HCT116 (cell line): ENCODE results near the gene PHYH. TPM values are rescaled to one million over a fixed set of nuclear protein-coding genes. Genes with fewer than 3 reads are reported as not detected.

Experiments used
- ATAC-seq: fragments of 200-7000 bp; cut with Tn5 transposase; 2 replicates; pipeline ENCODE4 v1.9.1; 2020; ENCODE audit warnings: mild to moderate bottlenecking, moderate library complexity
- BruUV-seq: library from RNA; stranded (reverse); fragments of 400-500 nt; replicated peaks from 2 replicates; lab custom pipeline; 2021; lab: Mats Ljungman, UMichigan
- CTCF ChIA-PET: fragments of 300-600 bp; sonication (Branson Sonifier 250); formaldehyde crosslinking; loops from one replicate; lab custom pipeline; 2021; ENCODE audit warnings: antibody characterized with exemption; lab: Charles Lee
- POLR2A ChIA-PET: fragments of 300-600, 350-600 bp; sonication (Branson Sonifier 250); formaldehyde crosslinking; loops from one replicate; lab custom pipeline; 2021; ENCODE audit warnings: antibody characterized with exemption; lab: Charles Lee
- RAD21 ChIA-PET, 2 experiments: fragments of 300-600 bp; sonication (Branson Sonifier 250); formaldehyde crosslinking; loops; one replicate each; lab custom pipeline; 2023; ENCODE audit warnings: low total read pairs in 2 of 2; ENCODE audit not compliant: uncharacterized antibody in 2 of 2, unreplicated experiment in 2 of 2, low non-redundant PET in 1 of 2; lab: Charles Lee
- DNase-seq: peaks from one replicate; pipeline ENCODE4 v3.0.0-alpha.2; 2010; ENCODE audit warnings: low read depth, low spot score
- H2AFZ ChIP-seq: fragments of 200-600 bp; shearing (Covaris generic), sonication (generic); 2 replicates; pipeline ENCODE4 v1.6.1; 2017; ENCODE audit warnings: low read depth, mixed run types, mixed read lengths, antibody characterized with exemption, low read length; ENCODE audit not compliant: poor library complexity, severe bottlenecking
- H3K27ac ChIP-seq: 2 replicates; pipeline ENCODE4 v1.5.1; 2012; ENCODE audit warnings: low read depth, low read length
- H3K27me3 ChIP-seq: fragments of 200-600 bp; sonication (generic); 2 replicates; pipeline ENCODE4 v1.6.1; 2016; ENCODE audit warnings: mixed run types, low read length, mixed read lengths; ENCODE audit not compliant: insufficient read depth
- H3K36me3 ChIP-seq, 2 experiments: fragments of 200-500 bp in 1 of 2; fragments of 200-600 bp in 1 of 2; sonication (Bioruptor generic) in 1 of 2; sonication (generic) in 1 of 2; 2 replicates each; pipeline versions ENCODE4 v1.5.1 to v1.6.1; 2014 to 2016; ENCODE audit warnings: low read length in 2 of 2, inconsistent platforms in 1 of 2, mixed read lengths in 1 of 2, mixed run types in 1 of 2; ENCODE audit not compliant: insufficient read depth in 2 of 2, control insufficient read depth in 1 of 2
- H3K4me1 ChIP-seq, 2 experiments: fragments of 200-600 bp in 1 of 2; sonication (generic) in 1 of 2; 2 replicates each; pipeline versions ENCODE4 v1.5.1 to v1.6.1; 2012 to 2017; ENCODE audit warnings: low read length in 2 of 2, inconsistent platforms in 1 of 2, mild to moderate bottlenecking in 1 of 2, mixed read lengths in 1 of 2, mixed run types in 1 of 2, moderate library complexity in 1 of 2; ENCODE audit not compliant: insufficient read depth in 2 of 2, control insufficient read depth in 1 of 2
- H3K4me2 ChIP-seq: fragments of 200-600 bp; sonication (generic); 2 replicates; pipeline ENCODE4 v1.6.1; 2017; ENCODE audit warnings: mixed run types, low read length, mixed read lengths
- H3K4me3 ChIP-seq, 2 experiments: fragments of 200-600 bp in 1 of 2; sonication (generic) in 1 of 2; replicated peaks in 1 of 2; 2 replicates each; pipeline ENCODE4 v1.5.1; 2011 to 2016; ENCODE audit warnings: low read length in 2 of 2, control low read depth in 1 of 2, low read depth in 1 of 2, mild to moderate bottlenecking in 1 of 2, mixed read lengths in 1 of 2, mixed run types in 1 of 2
- H3K79me2 ChIP-seq: fragments of 200-600 bp; sonication (generic); 2 replicates; pipeline ENCODE4 v1.6.1; 2017; ENCODE audit warnings: mild to moderate bottlenecking, mixed run types, low read length, moderate library complexity, mixed read lengths; ENCODE audit not compliant: insufficient read depth
- H3K9ac ChIP-seq: fragments of 200-600 bp; sonication (generic); 2 replicates; pipeline ENCODE4 v1.6.1; 2016; ENCODE audit warnings: low read length, mixed read lengths
- H3K9me2 ChIP-seq: fragments of 200-600 bp; sonication (generic), shearing (Covaris generic); 2 replicates; pipeline ENCODE4 v1.6.1; 2017; ENCODE audit warnings: mixed run types, mild to moderate bottlenecking, moderate library complexity; ENCODE audit not compliant: insufficient read depth
- H3K9me3 ChIP-seq, 2 experiments: fragments of 200-500 bp in 1 of 2; fragments of 200-600 bp in 1 of 2; sonication (Bioruptor generic) in 1 of 2; sonication (generic) in 1 of 2; 2 replicates each; pipeline ENCODE4 v1.6.1; 2014 to 2017; ENCODE audit warnings: low read length in 2 of 2, mixed read lengths in 2 of 2, inconsistent platforms in 1 of 2, low read depth in 1 of 2, mild to moderate bottlenecking in 1 of 2, mixed run types in 1 of 2, moderate library complexity in 1 of 2; ENCODE audit not compliant: control insufficient read depth in 1 of 2, insufficient read depth in 1 of 2
- H4K20me1 ChIP-seq: fragments of 200-600 bp; sonication (generic), shearing (Covaris generic); 2 replicates; pipeline ENCODE4 v1.6.1; 2017; ENCODE audit warnings: mixed run types, mild to moderate bottlenecking, moderate library complexity; ENCODE audit not compliant: insufficient read depth
- CBX3 ChIP-seq: IDR thresholded peaks from 2 replicates; pipeline ENCODE4 v1.6.1; 2012; ENCODE audit warnings: low read depth
- CEBPB ChIP-seq: IDR thresholded peaks from 2 replicates; pipeline ENCODE4 v1.6.1; 2012; ENCODE audit warnings: low read depth
- ELF1 ChIP-seq: IDR thresholded peaks from 2 replicates; pipeline ENCODE4 v1.6.1; 2012; ENCODE audit warnings: low read depth, borderline replicate concordance
- FOSL1 ChIP-seq: IDR thresholded peaks from 2 replicates; pipeline ENCODE4 v1.6.1; 2012; ENCODE audit warnings: low read depth
- JUND ChIP-seq: IDR thresholded peaks from 2 replicates; pipeline ENCODE4 v1.6.1; 2012
- POLR2AphosphoS5 ChIP-seq: IDR thresholded peaks from 2 replicates; pipeline ENCODE4 v1.6.1; 2011; ENCODE audit warnings: mild to moderate bottlenecking, low read depth, low read length, moderate library complexity
- SP1 ChIP-seq: IDR thresholded peaks from 2 replicates; pipeline ENCODE4 v1.6.1; 2012; ENCODE audit warnings: low read depth
- TCF7L2 ChIP-seq: IDR thresholded peaks from 2 replicates; pipeline ENCODE4 v1.7.0; 2011; ENCODE audit warnings: borderline replicate concordance, inconsistent platforms; ENCODE audit not compliant: insufficient read depth, insufficient read length; ENCODE audit errors: extremely low read depth
- YY1 ChIP-seq: IDR thresholded peaks from 2 replicates; pipeline ENCODE4 v1.6.1; 2011; ENCODE audit warnings: low read length, low read depth, moderate library complexity, mild to moderate bottlenecking; ENCODE audit not compliant: insufficient replicate concordance; ENCODE audit errors: extremely low read depth
- ZFX ChIP-seq: fragments of 450-650 bp; IDR thresholded peaks from 2 replicates; pipeline ENCODE4 v1.6.1; 2017
- ZNF274 ChIP-seq: fragments of 200-500 bp; sonication (Bioruptor generic); IDR thresholded peaks from 2 replicates; pipeline ENCODE4 v1.6.1; 2014; ENCODE audit warnings: mild to moderate bottlenecking, low read depth, low read length, inconsistent platforms
- intact Hi-C: fragments of 100-400 bp; cut with micrococcal nuclease; formaldehyde crosslinking; loops from 2 replicates; pipeline ENCODE4 v1.10.0; 2022
- total RNA-seq: library from RNA; stranded (reverse); gene quantifications from one replicate; pipeline ENCODE4 v1.2.1, GENCODE V29; 2021; ENCODE audit not compliant: unreplicated experiment
- TF ChIP-seq, protein P1 (sequence below): IDR thresholded peaks from 2 replicates; pipeline ENCODE4 v1.6.1; 2012; ENCODE audit warnings: low read depth
- TF ChIP-seq, protein P2 (sequence below), 3 experiments: fragments of 200-600 bp in 1 of 3; sonication (generic) in 1 of 3; IDR thresholded peaks in 2 of 3; conservative IDR thresholded peaks in 1 of 3; 2 replicates each; pipeline ENCODE4 v1.5.1; 2012 to 2017; ENCODE audit warnings: low read depth in 2 of 3, low read length in 2 of 3, antibody characterized with exemption in 1 of 3, borderline replicate concordance in 1 of 3, control low read depth in 1 of 3, mild to moderate bottlenecking in 1 of 3, mixed read lengths in 1 of 3, mixed run types in 1 of 3, moderate library complexity in 1 of 3; ENCODE audit not compliant: insufficient read depth in 1 of 3
- TF ChIP-seq, protein P3 (sequence below): IDR thresholded peaks from 2 replicates; pipeline ENCODE4 v1.6.1; 2011; ENCODE audit warnings: mild to moderate bottlenecking, low read length, moderate library complexity; ENCODE audit not compliant: insufficient replicate concordance; ENCODE audit errors: extremely low read depth

Gene PHYH
- total RNA-seq, 1 experiment from 2014 or later = 15.3 TPM

DNA sequence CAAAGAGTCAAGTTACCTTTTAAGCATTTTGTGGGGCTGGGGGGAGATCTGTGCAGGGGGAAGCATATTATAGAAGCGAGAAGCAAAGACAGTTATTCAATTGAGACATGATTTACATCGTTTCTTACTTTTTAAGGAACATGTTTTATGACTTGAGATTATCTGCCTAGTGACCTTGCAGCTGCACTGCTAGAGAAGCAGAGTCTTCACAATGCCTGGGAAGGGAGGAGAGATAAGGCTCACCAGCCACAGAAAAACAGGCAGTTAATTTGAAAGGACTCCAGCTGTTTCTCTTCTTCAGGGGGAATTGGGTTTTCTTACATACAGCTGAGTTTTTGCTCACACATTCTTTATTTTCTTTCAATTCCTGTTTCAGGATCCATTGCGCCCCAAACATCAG lies 31.0 kb downstream of the PHYH start (continued):
- TF ChIP-seq, protein P1, sequence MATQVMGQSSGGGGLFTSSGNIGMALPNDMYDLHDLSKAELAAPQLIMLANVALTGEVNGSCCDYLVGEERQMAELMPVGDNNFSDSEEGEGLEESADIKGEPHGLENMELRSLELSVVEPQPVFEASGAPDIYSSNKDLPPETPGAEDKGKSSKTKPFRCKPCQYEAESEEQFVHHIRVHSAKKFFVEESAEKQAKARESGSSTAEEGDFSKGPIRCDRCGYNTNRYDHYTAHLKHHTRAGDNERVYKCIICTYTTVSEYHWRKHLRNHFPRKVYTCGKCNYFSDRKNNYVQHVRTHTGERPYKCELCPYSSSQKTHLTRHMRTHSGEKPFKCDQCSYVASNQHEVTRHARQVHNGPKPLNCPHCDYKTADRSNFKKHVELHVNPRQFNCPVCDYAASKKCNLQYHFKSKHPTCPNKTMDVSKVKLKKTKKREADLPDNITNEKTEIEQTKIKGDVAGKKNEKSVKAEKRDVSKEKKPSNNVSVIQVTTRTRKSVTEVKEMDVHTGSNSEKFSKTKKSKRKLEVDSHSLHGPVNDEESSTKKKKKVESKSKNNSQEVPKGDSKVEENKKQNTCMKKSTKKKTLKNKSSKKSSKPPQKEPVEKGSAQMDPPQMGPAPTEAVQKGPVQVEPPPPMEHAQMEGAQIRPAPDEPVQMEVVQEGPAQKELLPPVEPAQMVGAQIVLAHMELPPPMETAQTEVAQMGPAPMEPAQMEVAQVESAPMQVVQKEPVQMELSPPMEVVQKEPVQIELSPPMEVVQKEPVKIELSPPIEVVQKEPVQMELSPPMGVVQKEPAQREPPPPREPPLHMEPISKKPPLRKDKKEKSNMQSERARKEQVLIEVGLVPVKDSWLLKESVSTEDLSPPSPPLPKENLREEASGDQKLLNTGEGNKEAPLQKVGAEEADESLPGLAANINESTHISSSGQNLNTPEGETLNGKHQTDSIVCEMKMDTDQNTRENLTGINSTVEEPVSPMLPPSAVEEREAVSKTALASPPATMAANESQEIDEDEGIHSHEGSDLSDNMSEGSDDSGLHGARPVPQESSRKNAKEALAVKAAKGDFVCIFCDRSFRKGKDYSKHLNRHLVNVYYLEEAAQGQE = no peak
- TF ChIP-seq, all 23 proteins: peak for 0

DNA sequence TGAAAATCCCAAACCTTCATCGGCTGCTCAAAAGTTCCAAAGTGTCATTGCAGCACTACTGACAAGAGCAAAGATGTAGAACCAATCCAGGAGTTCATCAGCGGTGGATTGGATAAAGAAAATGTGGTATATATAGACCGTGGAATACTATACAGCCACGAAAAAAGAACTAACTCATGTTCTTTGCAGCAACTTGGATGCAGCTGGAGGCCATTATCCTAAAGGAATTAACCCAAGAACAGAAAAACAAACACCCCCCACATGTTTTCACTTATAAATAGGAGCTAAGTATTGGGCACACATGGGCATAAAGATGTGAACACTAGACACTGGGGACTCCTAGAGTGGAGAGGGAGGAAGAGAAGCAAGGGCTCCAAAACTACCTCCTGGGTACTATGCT lies 31.6 kb downstream of the PHYH start:
- ChIA-PET CTCF (no interaction called here), RAD21 (no interaction called here)
- intact Hi-C loops = no loop called here
- TF ChIP-seq CBX3 = no peak
- no peak for TF ChIP-seq YY1
- TF ChIP-seq JUND = no peak
- TF ChIP-seq FOSL1 = no peak
- TF ChIP-seq ZNF274 = no peak
- TF ChIP-seq POLR2AphosphoS5 = no peak
- TF ChIP-seq, protein P2, sequence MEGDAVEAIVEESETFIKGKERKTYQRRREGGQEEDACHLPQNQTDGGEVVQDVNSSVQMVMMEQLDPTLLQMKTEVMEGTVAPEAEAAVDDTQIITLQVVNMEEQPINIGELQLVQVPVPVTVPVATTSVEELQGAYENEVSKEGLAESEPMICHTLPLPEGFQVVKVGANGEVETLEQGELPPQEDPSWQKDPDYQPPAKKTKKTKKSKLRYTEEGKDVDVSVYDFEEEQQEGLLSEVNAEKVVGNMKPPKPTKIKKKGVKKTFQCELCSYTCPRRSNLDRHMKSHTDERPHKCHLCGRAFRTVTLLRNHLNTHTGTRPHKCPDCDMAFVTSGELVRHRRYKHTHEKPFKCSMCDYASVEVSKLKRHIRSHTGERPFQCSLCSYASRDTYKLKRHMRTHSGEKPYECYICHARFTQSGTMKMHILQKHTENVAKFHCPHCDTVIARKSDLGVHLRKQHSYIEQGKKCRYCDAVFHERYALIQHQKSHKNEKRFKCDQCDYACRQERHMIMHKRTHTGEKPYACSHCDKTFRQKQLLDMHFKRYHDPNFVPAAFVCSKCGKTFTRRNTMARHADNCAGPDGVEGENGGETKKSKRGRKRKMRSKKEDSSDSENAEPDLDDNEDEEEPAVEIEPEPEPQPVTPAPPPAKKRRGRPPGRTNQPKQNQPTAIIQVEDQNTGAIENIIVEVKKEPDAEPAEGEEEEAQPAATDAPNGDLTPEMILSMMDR (IDR thresholded peaks at IDR 0.05 in 2 of 3, conservative IDR thresholded peaks at IDR 0.05 in 1 of 3; ENCODE audit: borderline replicate concordance in 1 of 3, insufficient read depth in 1 of 3, low read depth in 2 of 3, low read length in 2 of 3) = no peak
- TF ChIP-seq ZFX = no peak
- TF ChIP-seq CEBPB = no peak
- TF ChIP-seq ELF1 = no peak
- TF ChIP-seq TCF7L2 = no peak
- no peak for TF ChIP-seq SP1
- TF ChIP-seq, protein P3, sequence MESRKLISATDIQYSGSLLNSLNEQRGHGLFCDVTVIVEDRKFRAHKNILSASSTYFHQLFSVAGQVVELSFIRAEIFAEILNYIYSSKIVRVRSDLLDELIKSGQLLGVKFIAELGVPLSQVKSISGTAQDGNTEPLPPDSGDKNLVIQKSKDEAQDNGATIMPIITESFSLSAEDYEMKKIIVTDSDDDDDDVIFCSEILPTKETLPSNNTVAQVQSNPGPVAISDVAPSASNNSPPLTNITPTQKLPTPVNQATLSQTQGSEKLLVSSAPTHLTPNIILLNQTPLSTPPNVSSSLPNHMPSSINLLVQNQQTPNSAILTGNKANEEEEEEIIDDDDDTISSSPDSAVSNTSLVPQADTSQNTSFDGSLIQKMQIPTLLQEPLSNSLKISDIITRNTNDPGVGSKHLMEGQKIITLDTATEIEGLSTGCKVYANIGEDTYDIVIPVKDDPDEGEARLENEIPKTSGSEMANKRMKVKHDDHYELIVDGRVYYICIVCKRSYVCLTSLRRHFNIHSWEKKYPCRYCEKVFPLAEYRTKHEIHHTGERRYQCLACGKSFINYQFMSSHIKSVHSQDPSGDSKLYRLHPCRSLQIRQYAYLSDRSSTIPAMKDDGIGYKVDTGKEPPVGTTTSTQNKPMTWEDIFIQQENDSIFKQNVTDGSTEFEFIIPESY = no peak

More for the DNA sequence above, 31.6 kb downstream of the PHYH start:
- POLR2A ChIA-PET = no interaction called here
- Histone ChIP-seq H3K9me2 (no peaks in the 10 kb centered on the region), H3K4me1 (peaks cover 12 to 18% of the 10 kb centered on the region in 2 experiments), H3K9me3 (no peaks in the 10 kb centered on the region), H2AFZ (no peak overlapping the region), H3K9ac (no peak overlapping the region), H3K36me3 (no peaks in the 10 kb centered on the region), H4K20me1 (no peaks in the 10 kb centered on the region), H3K79me2 (no peaks in the 10 kb centered on the region), H3K27me3 (no peaks in the 10 kb centered on the region), H3K4me2 (no peak overlapping the region), H3K27ac (no peak overlapping the region), H3K4me3 (no peak overlapping the region)
- DNase-seq = no peak
- no peak for ATAC-seq
- no TSS peak for BruUV-seq
